ENCODE data around the gene ARSB. TPM values are rescaled to one million over a fixed set of nuclear protein-coding genes. Genes with fewer than 3 reads are reported as not detected.

Gene ARSB
- total RNA-seq, 1 donor from 2014 or later: 1.8 TPM

GRCh38 chr5:78922879-78923621 lies 62.1 kb downstream of the ARSB start:
- H3K4me3 ChIP-seq (ENCODE audit: low read depth, low read length): no peak overlapping the region
- TF ChIP-seq CTCF (IDR thresholded peaks at IDR 0.05; ENCODE audit: insufficient read depth, low read length, severe bottlenecking): no peak
- FAIRE-seq: peak; percentile 68
- no peaks in the 10 kb centered on the region for H3K36me3 ChIP-seq (ENCODE audit: control insufficient read depth, insufficient read depth, low read length)
- no peaks in the 10 kb centered on the region for H3K27me3 ChIP-seq (ENCODE audit: control insufficient read depth, insufficient read depth, low read length)
- DNase-seq (ENCODE audit: low read depth): no peak

- no peaks in the 10 kb centered on the region for H3K36me3 ChIP-seq (ENCODE audit: control insufficient read depth, insufficient read depth, low read length)
- FAIRE-seq: no peak
- H3K4me3 ChIP-seq (ENCODE audit: low read depth, low read length): no peak overlapping the region
- no peak for DNase-seq (ENCODE audit: low read depth)
- TF ChIP-seq CTCF (IDR thresholded peaks at IDR 0.05; ENCODE audit: insufficient read depth, low read length, severe bottlenecking): peak; percentile 28
- no peaks in the 10 kb centered on the region for H3K27me3 ChIP-seq (ENCODE audit: control insufficient read depth, insufficient read depth, low read length)
These were observed 64.5 kb downstream of the ARSB start for GRCh38 chr5:78920604-78921003.

GRCh38 chr5:78919796-78920195 lies 65.3 kb downstream of the ARSB start:
- Histone ChIP-seq H3K4me3 (ENCODE audit: low read depth, low read length) (no peak overlapping the region), H3K36me3 (ENCODE audit: control insufficient read depth, insufficient read depth, low read length) (no peaks in the 10 kb centered on the region), H3K27me3 (ENCODE audit: control insufficient read depth, insufficient read depth, low read length) (no peaks in the 10 kb centered on the region)
- DNase-seq (ENCODE audit: low read depth): no peak
- no peak for FAIRE-seq
- no peak for TF ChIP-seq CTCF (IDR thresholded peaks at IDR 0.05; ENCODE audit: insufficient read depth, low read length, severe bottlenecking)

- Histone ChIP-seq H3K36me3 (ENCODE audit: control insufficient read depth, insufficient read depth, low read length) (no peaks in the 10 kb centered on the region), H3K27me3 (ENCODE audit: control insufficient read depth, insufficient read depth, low read length) (no peaks in the 10 kb centered on the region), H3K4me3 (ENCODE audit: low read depth, low read length) (no peak overlapping the region)
- no peak for DNase-seq (ENCODE audit: low read depth)
- no peak for TF ChIP-seq CTCF (IDR thresholded peaks at IDR 0.05; ENCODE audit: insufficient read depth, low read length, severe bottlenecking)
- FAIRE-seq: no peak
These were observed 69.1 kb downstream of the ARSB start for GRCh38 chr5:78916044-78916443.

GRCh38 chr5:78915170-78915569 lies 69.9 kb downstream of the ARSB start:
- no peak for FAIRE-seq
- DNase-seq (ENCODE audit: low read depth): no peak
- Histone ChIP-seq H3K27me3 (ENCODE audit: control insufficient read depth, insufficient read depth, low read length) (no peaks in the 10 kb centered on the region), H3K4me3 (ENCODE audit: low read depth, low read length) (no peak overlapping the region), H3K36me3 (ENCODE audit: control insufficient read depth, insufficient read depth, low read length) (no peaks in the 10 kb centered on the region)
- no peak for TF ChIP-seq CTCF (IDR thresholded peaks at IDR 0.05; ENCODE audit: insufficient read depth, low read length, severe bottlenecking)

- DNase-seq (ENCODE audit: low read depth) (no peak), FAIRE-seq (no peak)
- TF ChIP-seq CTCF (IDR thresholded peaks at IDR 0.05; ENCODE audit: insufficient read depth, low read length, severe bottlenecking): no peak
- Histone ChIP-seq H3K4me3 (ENCODE audit: low read depth, low read length) (no peak overlapping the region), H3K36me3 (ENCODE audit: control insufficient read depth, insufficient read depth, low read length) (no peaks in the 10 kb centered on the region), H3K27me3 (ENCODE audit: control insufficient read depth, insufficient read depth, low read length) (no peaks in the 10 kb centered on the region)
These were observed 72.3 kb downstream of the ARSB start for GRCh38 chr5:78912811-78913210.
